Tibial nerve (tissue), 4 donors: Measurements from ENCODE around the gene PPP1R14C. TPM values are rescaled to one million over a fixed set of nuclear protein-coding genes. Genes with fewer than 3 reads are reported as not detected.
"Not testable (repeated sequence)": the region's sequence is repeated elsewhere in the genome, so short reads cannot be mapped to it uniquely, and the experiment has no call there.

ENCODE experiments used
- DNase-seq, 2 donors: peaks; one replicate each; pipeline ENCODE4 v3.0.0-alpha.2; 2019; ENCODE audit warnings: low spot score in 2 of 2
- H3K27ac ChIP-seq, 4 donors: fragments of 200-600 bp; sonication (generic) in 3 of 4; one replicate each; pipeline ENCODE4 v1.5.1; 2017 to 2019; ENCODE audit warnings: mild to moderate bottlenecking in 1 of 4
- H3K27me3 ChIP-seq, 2 donors: fragments of 200-600 bp; sonication (generic) in 1 of 2; one replicate each; pipeline versions ENCODE4 v1.5.1 to v1.6.0; 2017 to 2019
- H3K36me3 ChIP-seq, 3 donors: fragments of 200-600 bp; sonication (generic); one replicate each; pipeline ENCODE4 v1.5.1; 2018 to 2019
- H3K4me1 ChIP-seq, 4 donors: fragments of 200-600 bp; sonication (generic) in 3 of 4; one replicate each; pipeline ENCODE4 v1.5.1; 2017 to 2019
- H3K4me3 ChIP-seq, 4 donors: fragments of 200-600 bp; sonication (generic) in 3 of 4; one replicate each; pipeline ENCODE4 v1.5.1; 2017 to 2019; ENCODE audit warnings: mild to moderate bottlenecking in 1 of 4, moderate library complexity in 1 of 4
- H3K9me3 ChIP-seq, 4 donors: fragments of 200-600 bp; sonication (generic) in 3 of 4; one replicate each; pipeline ENCODE4 v1.5.1; 2017 to 2019
- EP300 ChIP-seq, 2 donors: sonication (generic); formaldehyde crosslinking; IDR thresholded peaks; one replicate each; pipeline ENCODE4 v1.6.1; 2017; ENCODE audit warnings: antibody characterized with exemption in 2 of 2, mild to moderate bottlenecking in 1 of 2
- POLR2A ChIP-seq, 2 donors: fragments of 450-650 bp; IDR thresholded peaks; one replicate each; pipeline ENCODE4 v1.6.1; 2017; ENCODE audit warnings: antibody characterized with exemption in 2 of 2, mild to moderate bottlenecking in 2 of 2, moderate library complexity in 2 of 2
- WGBS, 2 donors: methylation state at CpG; one replicate each; pipeline ENCODE4 v1.1.5; 2018; 5-methylcytosine and 5-hydroxymethylcytosine counted together
- total RNA-seq, 4 donors: library from RNA; depleted of rRNA; stranded (reverse); fragments of >200 nt; gene quantifications; one replicate each; pipeline ENCODE4 v1.1.0, GENCODE V29; 2016
- TF ChIP-seq, protein P1 (sequence below), 5 experiments: fragments of 200-600 bp in 3 of 5; fragments of 450-650 bp in 2 of 5; sonication (generic) in 3 of 5; IDR thresholded peaks; one replicate each; pipeline ENCODE4 v1.5.1; 2016 to 2019; ENCODE audit warnings: antibody characterized with exemption in 5 of 5, mild to moderate bottlenecking in 3 of 5, moderate library complexity in 2 of 5

Gene PPP1R14C
- total RNA-seq, 4 donors from 2014 or later: 0.42 TPM; not detected in 3

- TF ChIP-seq EP300 (IDR thresholded peaks at IDR 0.05) (no peak), POLR2A (IDR thresholded peaks at IDR 0.05) (no peak)
- TF ChIP-seq, protein P1, sequence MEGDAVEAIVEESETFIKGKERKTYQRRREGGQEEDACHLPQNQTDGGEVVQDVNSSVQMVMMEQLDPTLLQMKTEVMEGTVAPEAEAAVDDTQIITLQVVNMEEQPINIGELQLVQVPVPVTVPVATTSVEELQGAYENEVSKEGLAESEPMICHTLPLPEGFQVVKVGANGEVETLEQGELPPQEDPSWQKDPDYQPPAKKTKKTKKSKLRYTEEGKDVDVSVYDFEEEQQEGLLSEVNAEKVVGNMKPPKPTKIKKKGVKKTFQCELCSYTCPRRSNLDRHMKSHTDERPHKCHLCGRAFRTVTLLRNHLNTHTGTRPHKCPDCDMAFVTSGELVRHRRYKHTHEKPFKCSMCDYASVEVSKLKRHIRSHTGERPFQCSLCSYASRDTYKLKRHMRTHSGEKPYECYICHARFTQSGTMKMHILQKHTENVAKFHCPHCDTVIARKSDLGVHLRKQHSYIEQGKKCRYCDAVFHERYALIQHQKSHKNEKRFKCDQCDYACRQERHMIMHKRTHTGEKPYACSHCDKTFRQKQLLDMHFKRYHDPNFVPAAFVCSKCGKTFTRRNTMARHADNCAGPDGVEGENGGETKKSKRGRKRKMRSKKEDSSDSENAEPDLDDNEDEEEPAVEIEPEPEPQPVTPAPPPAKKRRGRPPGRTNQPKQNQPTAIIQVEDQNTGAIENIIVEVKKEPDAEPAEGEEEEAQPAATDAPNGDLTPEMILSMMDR (IDR thresholded peaks at IDR 0.05): no peak
- 55 to 64% methylated on average over 12 of the region's 12 CpGs for WGBS, 2 donors
- no peaks in the 10 kb centered on the region for H3K9me3 ChIP-seq
- no peak for DNase-seq
- no peaks in the 10 kb centered on the region for H3K36me3 ChIP-seq
- no peak overlapping the region for H3K27ac ChIP-seq
- no peaks in the 10 kb centered on the region for H3K27me3 ChIP-seq
- no peak overlapping the region for H3K4me3 ChIP-seq
- no peaks in the 10 kb centered on the region for H3K4me1 ChIP-seq
These were observed 35.2 kb downstream of the PPP1R14C start for GRCh38 chr6:150177952-150178520.

DNA sequence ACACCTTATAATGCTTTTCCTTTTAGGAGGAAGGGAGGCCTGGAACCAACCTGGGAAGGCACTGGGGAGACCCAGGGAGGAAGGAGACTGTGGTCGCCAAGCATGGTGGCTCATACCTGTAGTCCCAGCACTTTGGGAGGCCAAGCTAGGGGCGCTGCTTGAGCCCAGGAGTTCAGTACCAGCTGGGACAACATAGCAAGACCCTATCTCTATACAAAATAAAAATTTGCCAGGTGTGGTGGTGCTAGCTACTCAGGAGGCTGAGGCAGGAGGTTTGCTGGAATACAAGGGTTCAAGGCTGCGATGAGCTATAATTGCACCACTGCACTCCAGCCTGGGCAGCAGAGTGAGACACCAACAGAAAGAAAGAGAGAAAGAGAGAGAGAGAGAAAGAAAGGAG, 36.2 kb downstream of the PPP1R14C start:
- Histone ChIP-seq H3K27ac (no peak overlapping the region), H3K4me3 (no peak overlapping the region), H3K36me3 (no peaks in the 10 kb centered on the region), H3K27me3 (no peaks in the 10 kb centered on the region), H3K4me1 (no peaks in the 10 kb centered on the region), H3K9me3 (no peaks in the 10 kb centered on the region)
- 97 to 100% methylated on average over 3 of the region's 3 CpGs for WGBS, 2 donors
- TF ChIP-seq, protein P1 (IDR thresholded peaks at IDR 0.05): no peak
- TF ChIP-seq POLR2A (IDR thresholded peaks at IDR 0.05) (no peak), EP300 (IDR thresholded peaks at IDR 0.05) (no peak)
- no peak for DNase-seq

- H3K4me3 ChIP-seq, H3K4me1 ChIP-seq, H3K9me3 ChIP-seq, DNase-seq, H3K27ac ChIP-seq, H3K36me3 ChIP-seq, H3K27me3 ChIP-seq: not testable (repeated sequence)
- 79 to 86% methylated on average over 7 of the region's 7 CpGs for WGBS, 2 donors
These were observed 37.1 kb downstream of the PPP1R14C start for GRCh38 chr6:150179907-150180424.

- WGBS, 2 donors: 92 to 100% methylated on average over 1 of the region's 1 CpG
- DNase-seq: no peak
- Histone ChIP-seq H3K9me3 (no peaks in the 10 kb centered on the region), H3K27me3 (no peaks in the 10 kb centered on the region), H3K36me3 (no peaks in the 10 kb centered on the region), H3K27ac (no peak overlapping the region), H3K4me1 (peaks cover 0 to 6% (median 0%) of the 10 kb centered on the region in 4 donors), H3K4me3 (no peak overlapping the region)
- TF ChIP-seq, protein P1 (IDR thresholded peaks at IDR 0.05): no peak
- TF ChIP-seq EP300 (IDR thresholded peaks at IDR 0.05) (no peak), POLR2A (IDR thresholded peaks at IDR 0.05) (no peak)
These were observed 37.7 kb downstream of the PPP1R14C start for GRCh38 chr6:150180517-150180916.

DNA sequence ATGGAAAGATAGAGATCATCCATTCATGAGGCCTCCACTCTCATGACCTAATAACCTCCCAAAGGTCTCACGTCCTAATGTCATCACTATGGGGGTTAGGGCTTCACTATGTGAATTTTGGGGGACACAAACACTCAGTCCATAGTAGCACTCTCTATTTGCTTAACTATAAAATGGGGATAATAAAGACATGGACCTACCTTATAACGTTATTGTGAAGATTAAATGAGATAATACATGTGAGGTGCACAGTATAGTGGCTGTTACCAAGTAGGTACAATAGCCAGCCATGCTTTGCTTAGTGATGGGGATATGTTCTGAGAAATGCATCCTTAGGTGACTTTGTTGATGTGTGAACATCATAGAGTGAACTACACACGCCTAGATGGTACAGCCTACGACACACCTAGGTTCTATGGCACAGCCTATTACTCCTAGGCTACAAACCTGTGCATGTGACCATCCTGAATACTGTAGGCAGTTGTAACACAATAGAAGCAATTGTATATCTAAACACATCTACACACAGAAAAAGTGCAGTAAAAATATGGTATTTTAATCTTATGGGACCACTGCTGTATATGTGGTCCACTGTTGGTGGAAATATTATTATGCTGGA, 39.7 kb downstream of the PPP1R14C start:
- Histone ChIP-seq H3K27ac (no peak overlapping the region), H3K4me3 (no peak overlapping the region), H3K36me3 (no peaks in the 10 kb centered on the region), H3K4me1 (peaks cover 0 to 6% (median 0%) of the 10 kb centered on the region in 4 donors), H3K9me3 (no peaks in the 10 kb centered on the region), H3K27me3 (no peaks in the 10 kb centered on the region)
- no peak for DNase-seq
- 95 to 97% methylated on average over 4 of the region's 4 CpGs for WGBS, 2 donors
- TF ChIP-seq, protein P1 (IDR thresholded peaks at IDR 0.05): no peak
- no peak for TF ChIP-seq POLR2A (IDR thresholded peaks at IDR 0.05)
- no peak for TF ChIP-seq EP300 (IDR thresholded peaks at IDR 0.05)
